ENCODE data around the gene IVL. TPM values are rescaled to one million over a fixed set of nuclear protein-coding genes. Genes with fewer than 3 reads are reported as not detected.

Gene IVL
- total RNA-seq, 1 experiment from 2014 or later = 0.55 TPM

GRCh38 chr1:152953761-152954160 is 45.4 kb downstream of the IVL start:
- Histone ChIP-seq H3K36me3 (ENCODE audit: low read depth, low read length) (no peaks in the 10 kb centered on the region), H3K9ac (ENCODE audit: low read length) (no peak overlapping the region), H3F3A (ENCODE audit: low read length, unreplicated experiment) (no peaks in the 10 kb centered on the region), H3K4me1 (ENCODE audit: insufficient read depth, low read length) (peaks cover 6% of the 10 kb centered on the region), H3K4me3 (ENCODE audit: low read length) (no peak overlapping the region), H4K20me1 (ENCODE audit: low read length) (no peaks in the 10 kb centered on the region), H2AFZ (ENCODE audit: low read length) (no peak overlapping the region), H3K27ac (ENCODE audit: low read length) (no peak overlapping the region), H3K27me3 (ENCODE audit: low read length) (peaks cover 35% of the 10 kb centered on the region), H3K79me2 (ENCODE audit: low read length) (no peaks in the 10 kb centered on the region), H3K9me3 (ENCODE audit: low read length) (no peaks in the 10 kb centered on the region), H3K9me2 (replicated peaks; ENCODE audit: low read length) (no peaks in the 10 kb centered on the region), H3K4me2 (ENCODE audit: low read length) (peak overlapping the region; percentile 38; the same call in 1 of the 2 replicates)
- POLR2A ChIA-PET (ENCODE audit: unreplicated experiment) = no interaction called here
- intact Hi-C loops (cut with micrococcal nuclease) = no loop called here
- CTCF ChIA-PET = no interaction called here
- ATAC-seq (no peak), DNase-seq (no peak)
- BruUV-seq (replicated peaks) = no TSS peak
- TF ChIP-seq, protein P1, sequence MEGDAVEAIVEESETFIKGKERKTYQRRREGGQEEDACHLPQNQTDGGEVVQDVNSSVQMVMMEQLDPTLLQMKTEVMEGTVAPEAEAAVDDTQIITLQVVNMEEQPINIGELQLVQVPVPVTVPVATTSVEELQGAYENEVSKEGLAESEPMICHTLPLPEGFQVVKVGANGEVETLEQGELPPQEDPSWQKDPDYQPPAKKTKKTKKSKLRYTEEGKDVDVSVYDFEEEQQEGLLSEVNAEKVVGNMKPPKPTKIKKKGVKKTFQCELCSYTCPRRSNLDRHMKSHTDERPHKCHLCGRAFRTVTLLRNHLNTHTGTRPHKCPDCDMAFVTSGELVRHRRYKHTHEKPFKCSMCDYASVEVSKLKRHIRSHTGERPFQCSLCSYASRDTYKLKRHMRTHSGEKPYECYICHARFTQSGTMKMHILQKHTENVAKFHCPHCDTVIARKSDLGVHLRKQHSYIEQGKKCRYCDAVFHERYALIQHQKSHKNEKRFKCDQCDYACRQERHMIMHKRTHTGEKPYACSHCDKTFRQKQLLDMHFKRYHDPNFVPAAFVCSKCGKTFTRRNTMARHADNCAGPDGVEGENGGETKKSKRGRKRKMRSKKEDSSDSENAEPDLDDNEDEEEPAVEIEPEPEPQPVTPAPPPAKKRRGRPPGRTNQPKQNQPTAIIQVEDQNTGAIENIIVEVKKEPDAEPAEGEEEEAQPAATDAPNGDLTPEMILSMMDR (conservative IDR thresholded peaks at IDR 0.05; ENCODE audit: low read depth, low read length) = no peak
- TF ChIP-seq EZH2phosphoT487 (IDR thresholded peaks at IDR 0.05; ENCODE audit: borderline replicate concordance, low read length) = no peak
- no peak for TF ChIP-seq EZH2 (IDR thresholded peaks at IDR 0.05; ENCODE audit: low read length, unreplicated experiment)

- no peak overlapping the region for H3K4me3 ChIP-seq (ENCODE audit: low read length)
- no peak overlapping the region for H2AFZ ChIP-seq (ENCODE audit: low read length)
- H3K79me2 ChIP-seq (ENCODE audit: low read length) = no peaks in the 10 kb centered on the region
- H3K9me2 ChIP-seq (replicated peaks; ENCODE audit: low read length) = no peaks in the 10 kb centered on the region
- H4K20me1 ChIP-seq (ENCODE audit: low read length) = no peaks in the 10 kb centered on the region
- no peak overlapping the region for H3K27ac ChIP-seq (ENCODE audit: low read length)
- ChIA-PET CTCF (no interaction called here), POLR2A (ENCODE audit: unreplicated experiment) (no interaction called here)
- H3K4me1 ChIP-seq (ENCODE audit: insufficient read depth, low read length) = peaks cover 6% of the 10 kb centered on the region
- H3K36me3 ChIP-seq (ENCODE audit: low read depth, low read length) = no peaks in the 10 kb centered on the region
- DNase-seq = peak; percentile 86
- ATAC-seq = peak; percentile 29; the same call in 1 of the 2 replicates
- BruUV-seq (replicated peaks) = no TSS peak
- intact Hi-C loops (cut with micrococcal nuclease) = no loop called here
- H3F3A ChIP-seq (ENCODE audit: low read length, unreplicated experiment) = no peaks in the 10 kb centered on the region
- peak overlapping the region; percentile 38 for H3K4me2 ChIP-seq (ENCODE audit: low read length)
- H3K9ac ChIP-seq (ENCODE audit: low read length) = no peak overlapping the region
- TF ChIP-seq EZH2 (IDR thresholded peaks at IDR 0.05; ENCODE audit: low read length, unreplicated experiment) (no peak), EZH2phosphoT487 (IDR thresholded peaks at IDR 0.05; ENCODE audit: borderline replicate concordance, low read length) (no peak)
- TF ChIP-seq, protein P1 (conservative IDR thresholded peaks at IDR 0.05; ENCODE audit: low read depth, low read length) = no peak
- H3K27me3 ChIP-seq (ENCODE audit: low read length) = peaks cover 37% of the 10 kb centered on the region
- H3K9me3 ChIP-seq (ENCODE audit: low read length) = no peaks in the 10 kb centered on the region
These were observed 46.1 kb downstream of the IVL start for GRCh38 chr1:152954436-152954835.

DNA sequence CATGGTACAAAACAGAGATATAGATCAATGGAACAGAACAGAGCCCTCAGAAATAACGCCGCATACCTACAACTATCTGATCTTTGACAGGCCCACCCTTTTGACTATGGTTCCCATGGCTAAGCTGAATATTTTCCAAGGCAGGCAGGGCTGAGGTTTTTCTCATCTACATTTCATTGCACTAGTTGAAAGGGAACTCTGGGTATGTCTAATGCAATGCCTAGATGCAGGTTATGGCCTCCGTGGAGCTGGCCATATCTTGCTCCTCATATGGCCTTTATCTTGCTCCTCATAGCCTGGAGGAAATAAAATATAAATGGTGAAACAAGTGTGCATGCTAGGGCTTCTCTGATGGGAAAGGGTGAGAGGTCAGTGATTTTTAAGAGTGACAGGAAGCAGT is 49.2 kb downstream of the IVL start:
- CTCF ChIA-PET = no interaction called here
- H3K9me2 ChIP-seq (replicated peaks; ENCODE audit: low read length) = no peaks in the 10 kb centered on the region
- peaks cover 6% of the 10 kb centered on the region for H3K4me1 ChIP-seq (ENCODE audit: insufficient read depth, low read length)
- no peak overlapping the region for H3K9ac ChIP-seq (ENCODE audit: low read length)
- no peaks in the 10 kb centered on the region for H3K36me3 ChIP-seq (ENCODE audit: low read depth, low read length)
- no peak overlapping the region for H3K4me2 ChIP-seq (ENCODE audit: low read length)
- TF ChIP-seq EZH2phosphoT487 (IDR thresholded peaks at IDR 0.05; ENCODE audit: borderline replicate concordance, low read length) (no peak), EZH2 (IDR thresholded peaks at IDR 0.05; ENCODE audit: low read length, unreplicated experiment) (no peak)
- TF ChIP-seq, protein P1 (conservative IDR thresholded peaks at IDR 0.05; ENCODE audit: low read depth, low read length) = no peak
- no TSS peak for BruUV-seq (replicated peaks)
- ATAC-seq = no peak
- H3K9me3 ChIP-seq (ENCODE audit: low read length) = no peaks in the 10 kb centered on the region
- no peak overlapping the region for H3K4me3 ChIP-seq (ENCODE audit: low read length)
- POLR2A ChIA-PET (ENCODE audit: unreplicated experiment) = no interaction called here
- intact Hi-C loops (cut with micrococcal nuclease) = no loop called here
- H3F3A ChIP-seq (ENCODE audit: low read length, unreplicated experiment) = no peaks in the 10 kb centered on the region
- H3K79me2 ChIP-seq (ENCODE audit: low read length) = no peaks in the 10 kb centered on the region
- H3K27ac ChIP-seq (ENCODE audit: low read length) = no peak overlapping the region
- peaks cover 23% of the 10 kb centered on the region for H3K27me3 ChIP-seq (ENCODE audit: low read length)
- no peak overlapping the region for H2AFZ ChIP-seq (ENCODE audit: low read length)
- no peaks in the 10 kb centered on the region for H4K20me1 ChIP-seq (ENCODE audit: low read length)
- no peak for DNase-seq

Data from PC-3 (cell line).